GM21447 (cell line): ENCODE results near the gene UNC45B.
A peak's percentile ranks its signal among the peaks of the same experiment; 100 is the strongest.
"Not testable (repeated sequence)": the region's sequence is repeated elsewhere in the genome, so short reads cannot be mapped to it uniquely, and the experiment has no call there.

Experiments
- ATAC-seq: cut with Tn5 transposase; IDR thresholded peaks from one replicate; pipeline ENCODE4 v1.9.1; 2021; ENCODE audit not compliant: unreplicated experiment

The UNC45B gene, protein sequence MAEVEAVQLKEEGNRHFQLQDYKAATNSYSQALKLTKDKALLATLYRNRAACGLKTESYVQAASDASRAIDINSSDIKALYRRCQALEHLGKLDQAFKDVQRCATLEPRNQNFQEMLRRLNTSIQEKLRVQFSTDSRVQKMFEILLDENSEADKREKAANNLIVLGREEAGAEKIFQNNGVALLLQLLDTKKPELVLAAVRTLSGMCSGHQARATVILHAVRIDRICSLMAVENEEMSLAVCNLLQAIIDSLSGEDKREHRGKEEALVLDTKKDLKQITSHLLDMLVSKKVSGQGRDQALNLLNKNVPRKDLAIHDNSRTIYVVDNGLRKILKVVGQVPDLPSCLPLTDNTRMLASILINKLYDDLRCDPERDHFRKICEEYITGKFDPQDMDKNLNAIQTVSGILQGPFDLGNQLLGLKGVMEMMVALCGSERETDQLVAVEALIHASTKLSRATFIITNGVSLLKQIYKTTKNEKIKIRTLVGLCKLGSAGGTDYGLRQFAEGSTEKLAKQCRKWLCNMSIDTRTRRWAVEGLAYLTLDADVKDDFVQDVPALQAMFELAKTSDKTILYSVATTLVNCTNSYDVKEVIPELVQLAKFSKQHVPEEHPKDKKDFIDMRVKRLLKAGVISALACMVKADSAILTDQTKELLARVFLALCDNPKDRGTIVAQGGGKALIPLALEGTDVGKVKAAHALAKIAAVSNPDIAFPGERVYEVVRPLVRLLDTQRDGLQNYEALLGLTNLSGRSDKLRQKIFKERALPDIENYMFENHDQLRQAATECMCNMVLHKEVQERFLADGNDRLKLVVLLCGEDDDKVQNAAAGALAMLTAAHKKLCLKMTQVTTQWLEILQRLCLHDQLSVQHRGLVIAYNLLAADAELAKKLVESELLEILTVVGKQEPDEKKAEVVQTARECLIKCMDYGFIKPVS

DNA sequence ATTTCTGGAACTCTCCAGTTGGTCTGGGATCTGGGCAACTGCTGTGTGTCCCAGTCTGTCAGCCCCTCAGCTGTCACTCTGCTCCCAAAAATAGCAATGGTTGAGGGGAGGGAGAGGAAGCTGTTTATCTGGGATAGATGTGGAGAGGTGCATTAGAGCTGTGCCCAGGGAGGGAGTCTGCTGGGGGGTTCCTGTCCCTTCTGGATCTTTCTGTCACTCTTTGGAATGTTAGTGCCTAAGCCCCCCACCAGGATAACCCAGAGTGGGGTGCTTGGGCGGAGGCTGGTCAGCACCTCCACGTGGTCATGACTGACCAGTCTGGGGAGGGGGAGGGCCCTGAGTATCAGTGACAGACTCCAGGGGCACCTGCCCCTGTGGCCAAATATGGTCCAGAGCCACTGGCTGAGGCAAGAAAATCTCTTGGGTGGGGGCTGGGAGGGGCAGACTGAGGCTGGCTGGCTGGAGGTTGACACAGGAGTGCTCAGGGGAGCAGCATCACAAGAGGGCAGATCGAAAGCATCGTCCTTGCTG is at the start of gene UNC45B:
TSS of gene UNC45B (plus strand) at position 443 of the 531 bp plus-strand sequence. CDS start 447 bp downstream, outside the sequence.
- ATAC-seq = no peak

DNA sequence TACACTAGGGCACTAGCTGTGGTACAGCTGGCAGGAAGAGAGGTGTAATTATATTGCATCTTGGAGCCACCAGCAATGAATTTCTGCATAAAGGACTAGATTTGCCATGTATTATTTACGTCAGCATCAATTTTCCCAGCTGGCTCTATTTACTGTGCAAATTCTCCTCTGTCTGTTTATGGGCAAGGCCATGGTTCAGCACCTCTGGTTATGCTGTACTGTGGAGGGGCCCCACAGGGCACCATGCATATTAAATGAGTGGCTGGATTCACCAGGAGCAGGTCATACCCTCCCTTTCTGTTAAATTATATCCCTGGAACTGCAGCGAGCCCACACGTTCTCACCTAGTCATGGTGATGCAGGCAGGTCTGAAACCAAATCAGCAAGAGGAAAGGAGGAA is 47.7 kb upstream of the UNC45B start:
- ATAC-seq = no peak

DNA sequence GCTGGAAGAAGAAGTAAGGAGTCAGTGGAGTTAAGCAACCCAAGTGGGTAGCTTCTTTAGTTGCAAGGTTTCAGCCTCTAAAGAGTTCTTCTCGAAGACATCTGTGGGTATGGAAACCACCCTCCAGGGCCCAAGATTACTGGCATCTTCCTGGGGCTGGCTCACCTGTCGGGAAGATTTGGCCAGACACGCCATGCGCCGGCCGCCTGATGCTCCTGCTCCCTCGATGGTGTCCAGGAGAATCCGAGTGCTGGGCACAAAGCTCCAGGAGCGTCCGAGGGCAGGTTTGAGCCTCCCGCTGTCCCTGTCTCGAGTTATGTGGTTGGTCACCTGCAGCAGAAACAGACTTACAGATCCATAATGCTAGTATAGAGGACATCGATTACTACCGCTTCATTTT is 46.6 kb upstream of the UNC45B start:
- no peak for ATAC-seq

DNA sequence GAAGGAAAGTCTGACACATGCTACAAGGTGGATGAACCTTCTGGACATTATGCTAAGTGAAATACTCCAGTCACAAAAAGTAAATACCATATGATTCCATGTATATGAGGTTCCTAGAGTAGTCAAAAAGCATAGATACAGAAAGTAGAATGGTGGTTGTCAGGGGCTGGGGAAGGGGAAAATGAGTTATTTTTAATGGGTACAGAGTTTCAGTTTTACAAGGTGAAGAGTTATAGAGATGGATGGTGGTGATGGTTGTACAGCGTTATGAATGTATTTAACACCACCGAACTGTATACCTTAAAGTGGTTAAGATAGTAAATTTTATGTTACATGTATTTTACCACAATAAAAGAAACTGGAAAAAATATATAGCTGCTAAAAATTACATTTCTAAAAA is 45.9 kb upstream of the UNC45B start:
- no peak for ATAC-seq

DNA sequence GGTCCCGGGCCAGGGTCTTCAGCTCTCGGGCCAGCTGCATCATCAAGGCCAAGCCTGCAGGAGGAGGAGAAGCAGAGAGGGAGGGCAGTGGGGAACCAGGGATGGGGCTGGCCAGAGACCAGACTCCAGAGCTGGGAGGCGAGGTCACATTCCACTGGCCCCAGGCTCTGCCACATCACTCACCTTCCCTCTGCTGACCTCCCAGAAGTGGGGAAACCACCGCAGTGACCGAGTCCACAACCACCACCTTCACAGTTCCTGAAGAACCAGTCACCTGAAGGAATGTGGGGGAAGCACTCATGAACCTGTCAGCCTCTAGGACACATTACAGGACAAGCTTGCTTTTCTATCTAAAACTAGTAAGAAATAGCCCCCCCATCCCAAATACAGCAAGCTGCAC is 44.3 kb upstream of the UNC45B start:
- no peak for ATAC-seq

DNA sequence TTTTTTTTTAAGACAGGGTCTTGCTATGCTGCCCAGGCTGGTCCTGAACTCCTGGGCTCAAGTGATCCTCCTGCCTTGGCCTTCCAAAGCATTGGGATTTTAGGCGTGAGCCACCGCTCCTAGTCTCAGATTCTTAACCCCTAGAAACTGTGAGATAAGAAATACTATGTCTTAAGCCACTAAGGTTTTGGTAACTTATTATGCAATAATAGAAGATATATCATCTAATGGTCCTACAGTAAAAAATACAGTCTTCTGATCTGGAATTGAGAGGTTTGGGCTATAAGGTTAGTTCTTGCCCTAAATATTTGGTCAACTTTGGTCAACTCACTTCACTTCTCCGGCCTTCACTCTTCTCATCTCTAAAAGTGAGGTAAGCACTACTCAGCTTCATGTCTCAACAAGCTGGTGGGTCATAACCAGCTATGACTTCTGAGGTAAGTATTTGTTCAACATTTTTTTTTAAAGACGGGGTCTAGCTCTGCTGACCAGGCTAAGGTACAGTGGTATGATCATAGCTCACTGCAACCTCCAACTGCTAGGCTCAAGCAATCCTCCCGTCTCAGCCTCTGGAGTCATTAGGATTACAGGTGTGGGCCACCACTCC is 42.7 kb upstream of the UNC45B start:
- ATAC-seq = no peak

DNA sequence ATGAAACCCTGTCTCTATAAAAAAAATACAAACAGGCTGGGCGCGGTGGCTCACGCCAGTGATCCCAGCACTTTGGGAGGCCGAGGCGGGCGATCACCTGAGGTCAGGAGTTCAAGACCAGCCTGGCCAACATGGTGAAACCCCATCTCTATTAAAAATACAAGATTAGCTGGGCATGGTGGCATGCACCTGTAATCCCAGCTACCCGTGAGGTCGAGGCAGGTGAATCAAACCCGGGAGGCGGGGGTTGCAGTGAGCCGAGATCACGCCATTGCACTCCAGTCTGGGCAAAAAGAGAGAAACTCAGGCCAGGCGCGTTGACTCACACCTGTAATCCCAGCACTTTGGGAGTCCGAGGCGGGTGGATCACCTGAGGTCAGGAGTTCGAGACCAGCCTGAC is 36.8 kb upstream of the UNC45B start:
- not testable (repeated sequence) for ATAC-seq

DNA sequence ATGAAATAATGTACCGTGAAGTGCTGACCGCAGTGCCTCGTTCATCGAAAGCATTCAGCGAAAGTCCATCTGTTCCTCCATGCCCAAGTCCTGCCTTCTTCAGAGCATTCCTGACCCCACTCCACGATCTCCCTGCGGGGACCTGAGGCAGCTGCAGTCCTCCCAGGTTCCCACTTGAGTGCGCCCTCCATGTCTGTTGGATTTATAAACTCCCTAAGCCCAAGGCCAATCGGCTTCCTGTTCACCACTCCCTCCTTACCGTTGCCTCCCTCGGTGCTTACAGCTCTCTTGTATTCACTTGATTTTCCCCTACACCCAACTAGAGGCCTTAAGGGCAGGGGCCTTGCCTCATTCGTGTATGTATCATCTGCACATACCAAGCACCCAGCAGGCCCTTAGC is 30.8 kb upstream of the UNC45B start:
- ATAC-seq = no peak

DNA sequence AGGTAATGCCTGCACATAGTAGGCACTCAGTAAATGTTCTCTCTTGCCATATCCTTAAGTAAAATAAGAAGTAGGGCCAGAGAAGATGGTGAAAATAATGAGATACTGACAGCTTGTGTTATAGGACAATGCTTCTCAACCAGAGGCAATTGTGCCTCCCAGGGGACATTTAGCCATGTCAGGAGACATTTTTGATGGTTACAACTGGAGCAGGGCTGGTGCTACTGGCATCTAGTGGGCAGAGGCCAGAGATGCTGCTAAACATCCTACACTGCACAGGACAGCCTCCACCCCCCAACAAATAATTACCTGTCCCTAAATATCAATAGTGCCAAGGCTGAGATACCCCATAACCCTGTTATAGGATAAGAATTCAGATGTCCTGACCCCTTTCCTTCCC is 29.6 kb upstream of the UNC45B start:
- no peak for ATAC-seq

DNA sequence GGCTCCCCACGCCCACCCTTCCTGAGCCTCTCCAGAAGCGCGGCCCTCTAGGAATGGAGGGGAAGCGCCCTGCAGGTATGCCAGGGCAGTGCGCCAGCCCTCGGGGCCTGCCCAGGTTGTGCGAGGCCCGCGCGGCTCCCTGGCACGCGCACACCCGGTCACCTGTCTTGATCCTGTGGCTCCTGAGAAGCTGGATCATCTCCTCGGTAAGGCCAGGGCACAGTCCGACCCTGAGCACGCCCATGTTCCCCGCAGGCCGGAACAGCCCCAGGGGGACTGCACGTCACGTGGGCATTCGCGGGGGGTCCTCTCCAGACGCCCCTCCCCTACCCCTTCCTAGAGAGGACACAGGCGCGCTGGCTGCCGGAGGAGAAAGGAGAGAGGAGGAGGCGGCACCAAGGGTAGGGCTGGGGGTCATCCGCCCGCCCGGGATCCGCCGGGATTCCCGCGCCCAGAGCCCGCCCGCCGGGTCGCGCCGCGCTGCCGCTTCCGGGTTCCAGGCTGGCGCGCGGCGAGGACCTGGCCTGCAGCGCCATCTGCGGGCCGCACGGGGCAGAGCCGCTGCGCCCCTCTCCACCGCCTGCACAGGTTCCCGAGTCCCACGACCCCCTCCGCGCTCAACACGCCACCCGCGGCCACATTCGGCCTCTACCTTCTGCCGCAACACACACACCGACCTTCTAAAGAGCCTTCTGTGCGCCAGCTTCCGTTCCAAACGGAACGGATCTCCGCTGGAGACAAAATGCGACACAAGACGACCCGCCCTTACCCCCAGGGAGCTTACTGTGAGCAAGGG is 28.0 kb upstream of the UNC45B start, which contains the start of gene RAD51D:
TSS of gene RAD51D (minus strand) at position 491 of the 796 bp plus-strand sequence. CDS start at position 244, 247 bp downstream.
- ATAC-seq = peak; percentile 50

DNA sequence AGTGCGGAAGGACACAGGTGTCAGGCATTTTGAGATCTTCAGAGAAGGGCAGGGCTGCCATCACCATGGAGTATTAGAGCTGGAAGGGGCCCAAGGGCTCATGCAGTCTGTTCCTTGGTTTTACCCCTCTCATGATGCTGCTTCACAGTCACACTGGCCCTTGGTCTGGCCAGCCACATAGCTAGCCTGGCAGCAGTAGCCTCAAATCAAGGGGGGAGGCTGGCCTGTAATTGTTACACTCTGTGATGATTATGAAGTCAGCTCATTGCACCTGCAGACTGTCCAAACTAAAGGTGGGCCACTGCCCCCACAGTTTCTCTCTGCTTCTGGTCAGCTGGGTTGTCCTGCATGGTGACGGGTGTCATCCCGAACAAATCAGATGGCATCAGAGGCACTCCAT is 26.3 kb upstream of the UNC45B start, which contains the start of gene FNDC8:
TSS of gene FNDC8 (plus strand) at position 301 of the 400 bp plus-strand sequence. CDS start at position 380, 79 bp downstream.
- no peak for ATAC-seq

DNA sequence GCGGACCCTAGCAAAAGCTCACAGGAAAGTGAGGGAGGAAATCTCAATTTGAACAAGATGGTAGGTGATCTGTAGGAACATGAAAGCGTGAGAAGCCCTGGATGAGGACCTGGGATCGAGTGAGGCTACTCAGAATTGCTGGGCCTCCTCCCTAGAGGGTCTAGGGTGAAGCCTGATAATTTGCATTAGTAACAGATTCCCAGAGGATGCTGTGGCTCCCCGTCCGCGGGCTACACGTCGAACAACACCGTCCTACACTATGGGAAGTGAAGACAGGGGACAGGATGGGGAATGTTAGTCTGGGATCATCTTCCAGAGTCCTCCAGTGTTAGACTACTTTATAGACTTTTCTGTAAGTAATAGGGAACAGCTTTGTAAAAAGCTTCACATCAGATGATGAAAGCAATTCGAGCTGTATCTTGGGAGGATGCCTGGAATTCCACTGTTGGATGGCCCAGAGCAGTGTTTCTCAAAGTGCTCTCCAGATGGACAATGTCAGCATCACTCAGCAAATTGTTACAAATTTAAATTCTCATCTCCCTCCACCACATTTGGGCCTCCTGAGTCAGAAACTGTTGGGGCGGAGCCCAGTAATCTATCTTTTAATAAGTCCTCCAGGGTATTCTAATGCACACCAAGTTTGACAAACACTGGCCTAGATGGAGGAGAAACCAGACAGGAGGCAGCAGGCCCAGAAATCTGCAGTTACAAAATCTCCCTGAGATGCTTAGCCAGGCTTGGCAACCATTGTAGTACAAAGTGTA is 19.7 kb upstream of the UNC45B start:
- ATAC-seq = no peak

DNA sequence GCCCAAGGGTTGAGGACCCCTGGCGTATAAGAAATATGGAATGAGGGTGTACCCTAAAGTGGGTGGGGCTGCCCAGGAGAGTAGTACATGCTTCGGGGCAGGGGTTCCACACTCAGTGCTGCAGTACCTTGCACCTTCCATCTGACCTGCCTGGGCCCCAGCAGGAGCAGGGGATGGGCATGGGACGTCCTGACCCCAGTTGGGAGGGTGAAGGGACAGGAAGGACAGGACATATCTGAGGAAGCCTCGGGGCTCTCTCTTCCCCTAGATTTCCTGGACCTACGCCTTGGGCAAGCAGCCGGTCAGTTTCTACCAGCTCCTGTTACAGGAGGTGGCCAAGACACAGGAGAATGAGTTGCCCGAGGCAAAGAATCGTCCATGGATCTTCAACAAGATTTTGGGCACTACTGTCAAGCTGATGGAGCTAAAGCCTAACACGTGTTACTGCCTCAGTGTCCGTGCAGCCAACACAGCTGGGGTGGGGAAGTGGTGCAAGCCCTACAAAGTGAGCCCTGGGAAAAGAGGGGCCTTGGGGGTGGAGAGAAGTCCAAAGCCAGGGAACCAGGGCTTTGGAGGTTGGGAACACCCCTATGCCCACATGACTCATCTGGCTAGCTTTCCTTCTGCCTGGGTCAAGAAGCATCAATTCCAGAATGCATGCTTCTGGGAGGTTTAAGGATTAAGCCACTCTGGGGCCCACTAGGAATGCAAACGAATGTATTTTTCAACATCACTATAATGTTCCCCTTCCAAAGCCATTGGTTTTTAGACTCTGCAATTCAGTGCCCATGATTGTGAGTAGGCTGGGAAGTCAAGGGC is 18.3 kb upstream of the UNC45B start:
- no peak for ATAC-seq

DNA sequence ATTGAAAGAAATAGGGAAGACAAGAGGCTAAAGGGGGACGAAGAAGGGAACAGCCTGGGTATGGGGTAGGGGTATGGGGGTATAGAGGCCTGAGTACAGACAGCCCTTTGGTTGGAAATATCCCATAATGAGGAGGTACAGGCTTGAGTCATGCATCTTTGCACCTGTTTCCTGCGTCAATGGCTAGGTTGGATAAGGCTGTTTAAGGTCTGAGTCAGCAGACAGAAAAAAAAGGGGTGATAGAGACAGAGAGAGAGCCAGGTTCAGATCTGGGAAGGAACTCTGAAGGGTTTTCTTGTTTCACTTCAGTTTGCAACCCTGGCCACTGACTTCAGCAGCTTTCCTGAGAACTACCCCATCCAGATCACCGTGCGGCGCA is 17.7 kb upstream of the UNC45B start:
- ATAC-seq = no peak

DNA sequence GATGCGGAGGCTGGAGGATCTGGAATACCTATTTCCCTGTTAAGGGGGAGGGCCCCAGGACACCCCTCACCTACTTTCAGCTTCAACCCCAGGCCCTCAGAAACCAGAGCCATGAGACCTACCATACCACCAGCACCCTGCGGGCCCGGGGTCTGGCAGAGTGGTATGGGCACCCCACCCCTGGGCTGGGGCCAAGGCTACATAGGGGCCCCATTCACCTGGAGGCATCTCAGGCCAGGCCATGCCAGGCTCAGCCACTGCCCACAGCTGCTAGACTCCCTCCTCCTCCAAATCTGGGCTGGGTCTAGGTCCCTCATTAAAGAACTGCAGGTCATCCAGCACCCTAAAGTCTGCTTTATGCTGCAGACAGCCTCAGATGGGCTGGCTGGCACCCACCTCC is 17.2 kb upstream of the UNC45B start:
- no peak for ATAC-seq

DNA sequence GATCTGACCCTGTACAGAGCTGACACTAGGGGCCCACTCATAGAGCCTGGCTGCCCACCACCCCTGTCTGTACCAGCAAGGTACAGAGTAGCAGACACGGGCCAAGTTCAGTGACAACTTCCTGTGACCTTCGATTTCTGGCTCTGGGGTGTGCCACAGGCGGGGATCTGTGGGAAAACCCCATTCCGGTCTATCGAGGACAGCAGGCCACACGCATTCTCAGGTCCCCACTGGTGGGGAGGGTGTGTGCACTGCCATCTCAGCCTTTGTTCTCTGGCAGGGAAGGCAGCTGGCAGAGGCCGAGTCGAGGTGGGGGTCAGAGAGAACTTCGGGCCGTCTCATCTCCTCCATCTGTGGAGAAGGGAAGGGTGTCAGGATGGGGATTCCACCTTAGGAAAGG is 15.5 kb upstream of the UNC45B start:
- no peak for ATAC-seq

DNA sequence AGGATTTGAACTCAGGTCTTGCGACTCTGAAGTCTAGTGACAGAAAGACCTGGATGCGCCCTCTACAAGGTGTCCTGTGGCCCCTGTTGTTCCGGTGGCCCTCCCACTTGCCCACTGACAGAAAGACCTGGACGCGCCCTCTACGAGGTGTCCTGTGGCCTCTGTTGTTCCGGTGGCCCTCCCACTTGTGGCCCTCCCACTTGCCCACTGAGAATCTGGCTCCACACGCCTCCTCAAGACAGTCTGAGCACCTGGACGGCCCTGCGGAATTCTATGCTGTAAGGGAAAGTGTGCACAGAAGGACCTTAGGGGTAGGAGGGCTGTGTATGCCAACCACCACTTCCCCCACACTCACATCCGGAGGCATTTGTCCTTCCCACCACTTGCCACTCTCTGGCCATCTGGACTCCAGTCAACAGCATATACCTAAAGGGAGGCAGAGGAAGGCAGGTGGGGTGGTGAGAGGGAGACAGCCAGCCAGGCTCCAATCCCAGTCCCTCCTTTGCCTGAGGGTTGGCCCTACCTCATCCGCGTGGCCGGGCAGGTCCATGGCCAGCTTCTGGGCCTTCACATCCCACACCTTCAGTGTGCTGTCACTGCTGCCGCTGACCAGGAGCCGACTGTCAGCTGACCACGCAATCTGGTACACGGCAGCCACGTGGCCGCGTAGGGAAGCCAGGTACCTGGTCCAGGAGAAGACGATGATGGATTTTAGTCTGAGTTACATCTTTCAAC is 14.6 kb upstream of the UNC45B start:
- ATAC-seq = no peak

DNA sequence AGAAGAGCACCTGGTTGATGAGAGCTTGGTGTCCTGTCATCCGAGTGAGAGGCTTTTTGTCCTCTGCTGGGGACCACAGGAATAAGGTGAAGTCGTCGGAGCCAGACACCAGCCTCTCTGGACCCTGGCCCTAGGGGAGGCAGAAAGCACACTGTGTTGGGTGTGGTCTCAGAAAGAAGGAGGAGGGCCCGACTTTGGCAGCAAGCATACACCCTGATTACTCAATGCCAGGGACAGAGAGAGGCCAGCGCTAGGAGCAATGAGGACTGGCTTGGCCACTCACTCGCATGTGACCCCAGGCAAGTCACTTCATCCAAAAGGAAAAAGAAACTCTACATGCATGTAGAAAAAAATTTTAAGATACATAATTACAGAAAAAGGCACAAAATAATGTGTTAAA is 12.3 kb upstream of the UNC45B start:
- ATAC-seq = no peak
